ENCODE results near the gene CDC27.
"Not testable (repeated sequence)": the region's sequence is repeated elsewhere in the genome, so short reads cannot be mapped to it uniquely, and the experiment has no call there.

CDC27 gene

GRCh38 chr17:47071171-47071570, 117.9 kb downstream of the CDC27 start:
- not testable (repeated sequence) for DNase-seq (ENCODE audit: low read depth in 3 of 3)

- not testable (repeated sequence) for DNase-seq (ENCODE audit: low read depth in 3 of 3)
Observed at GRCh38 chr17:47070266-47070665, 118.8 kb downstream of the CDC27 start.
